Lower leg skin (tissue), 3 donors: ENCODE results near the gene GPR137B.

Experiments used
- POLR2A ChIP-seq, 2 donors: fragments of 450-650 bp; IDR thresholded peaks; one replicate each; pipeline ENCODE4 v1.6.1; 2016 to 2017; ENCODE audit warnings: antibody characterized with exemption in 2 of 2, mild to moderate bottlenecking in 1 of 2, moderate library complexity in 1 of 2
- TF ChIP-seq, protein P1 (sequence below), 3 donors: fragments of 450-650 bp; IDR thresholded peaks; one replicate each; pipeline ENCODE4 v1.5.1; 2016; ENCODE audit warnings: antibody characterized with exemption in 3 of 3, mild to moderate bottlenecking in 3 of 3, moderate library complexity in 2 of 3

DNA sequence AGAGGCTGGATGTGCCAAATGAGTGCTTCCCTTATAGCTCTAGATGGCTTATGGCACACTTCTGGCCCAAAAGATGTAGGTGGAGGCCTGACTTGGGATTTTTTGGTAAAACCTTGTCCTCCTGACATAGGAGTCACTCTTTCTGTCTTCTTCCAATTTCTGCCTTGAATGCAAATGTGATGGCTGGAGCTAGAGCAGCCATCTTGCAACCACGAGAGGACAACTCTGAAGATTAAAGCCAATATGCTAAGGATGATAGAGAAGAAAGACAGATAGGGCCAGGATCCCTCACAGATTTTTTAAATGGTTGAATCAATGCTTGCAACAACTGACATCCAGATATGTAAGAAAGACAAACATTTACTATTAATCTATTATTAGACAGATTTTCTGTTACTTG, 8.5 kb upstream of the GPR137B start:
- TF ChIP-seq, protein P1, sequence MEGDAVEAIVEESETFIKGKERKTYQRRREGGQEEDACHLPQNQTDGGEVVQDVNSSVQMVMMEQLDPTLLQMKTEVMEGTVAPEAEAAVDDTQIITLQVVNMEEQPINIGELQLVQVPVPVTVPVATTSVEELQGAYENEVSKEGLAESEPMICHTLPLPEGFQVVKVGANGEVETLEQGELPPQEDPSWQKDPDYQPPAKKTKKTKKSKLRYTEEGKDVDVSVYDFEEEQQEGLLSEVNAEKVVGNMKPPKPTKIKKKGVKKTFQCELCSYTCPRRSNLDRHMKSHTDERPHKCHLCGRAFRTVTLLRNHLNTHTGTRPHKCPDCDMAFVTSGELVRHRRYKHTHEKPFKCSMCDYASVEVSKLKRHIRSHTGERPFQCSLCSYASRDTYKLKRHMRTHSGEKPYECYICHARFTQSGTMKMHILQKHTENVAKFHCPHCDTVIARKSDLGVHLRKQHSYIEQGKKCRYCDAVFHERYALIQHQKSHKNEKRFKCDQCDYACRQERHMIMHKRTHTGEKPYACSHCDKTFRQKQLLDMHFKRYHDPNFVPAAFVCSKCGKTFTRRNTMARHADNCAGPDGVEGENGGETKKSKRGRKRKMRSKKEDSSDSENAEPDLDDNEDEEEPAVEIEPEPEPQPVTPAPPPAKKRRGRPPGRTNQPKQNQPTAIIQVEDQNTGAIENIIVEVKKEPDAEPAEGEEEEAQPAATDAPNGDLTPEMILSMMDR (IDR thresholded peaks at IDR 0.05): no peak
- no peak for TF ChIP-seq POLR2A (IDR thresholded peaks at IDR 0.05)
